Measurements from ENCODE around the gene CSNK2B. TPM values are rescaled to one million over a fixed set of nuclear protein-coding genes. Genes with fewer than 3 reads are reported as not detected.
A peak's percentile ranks its signal among the peaks of the same experiment; 100 is the strongest.

The CSNK2B gene
- total and polyA plus RNA-seq, 9 of the 15 experiments (the other 6 are each of a cell fraction or from before 2014, with no cell fraction given), result 120 to 1,126 (median 529) TPM

DNA sequence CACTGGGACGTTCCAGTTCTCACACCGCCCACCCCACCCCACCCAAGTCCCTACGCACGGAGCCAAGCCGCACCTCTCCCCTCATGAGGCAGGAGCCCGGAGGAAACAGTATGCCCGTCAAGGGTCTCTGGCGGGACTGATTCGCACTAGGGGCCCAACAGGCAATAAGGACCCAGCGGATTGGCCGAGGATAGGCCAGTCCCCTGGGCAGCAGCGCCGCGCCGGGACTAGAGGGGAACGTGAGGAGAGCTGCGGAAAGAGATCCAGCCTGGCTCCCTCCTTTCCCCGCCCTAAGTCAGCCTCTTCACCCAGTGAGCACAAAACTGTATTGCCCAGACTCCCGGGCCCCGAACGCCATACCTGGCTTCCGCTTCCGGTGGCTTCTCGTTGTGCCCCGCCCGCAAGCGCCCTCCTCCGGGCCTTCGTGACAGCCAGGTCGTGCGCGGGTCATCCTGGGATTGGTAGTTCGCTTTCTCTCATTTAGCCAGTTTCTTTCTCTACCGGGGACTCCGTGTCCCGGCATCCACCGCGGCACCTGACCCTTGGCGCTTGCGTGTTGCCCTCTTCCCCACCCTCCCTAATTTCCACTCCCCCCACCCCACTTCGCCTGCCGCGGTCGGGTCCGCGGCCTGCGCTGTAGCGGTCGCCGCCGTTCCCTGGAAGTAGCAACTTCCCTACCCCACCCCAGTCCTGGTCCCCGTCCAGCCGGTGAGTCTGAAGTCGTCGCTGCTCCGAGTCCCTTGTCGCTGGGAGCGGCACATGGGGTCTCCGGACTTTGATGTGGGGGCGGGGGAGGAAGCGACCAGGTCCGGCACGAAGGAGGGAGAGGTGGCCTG lies at the start of gene CSNK2B (continued):
- peak; percentile 77 for TF ChIP-seq GMEB1 (CRISPR knock-in tag; IDR thresholded peaks at IDR 0.05)
- TF ChIP-seq ETV6 (IDR thresholded peaks at IDR 0.05; ENCODE audit: borderline replicate concordance in 1 of 2, low read depth in 2 of 2, low read length in 1 of 2), result no peak
- peak; percentile 91 for TF ChIP-seq ETV6 (CRISPR knock-in tag; IDR thresholded peaks at IDR 0.05; ENCODE audit: borderline replicate concordance)
- no peak for TF ChIP-seq SRSF9 (IDR thresholded peaks at IDR 0.05; ENCODE audit: borderline replicate concordance, low read depth, low read length)
- TF ChIP-seq, protein P1, sequence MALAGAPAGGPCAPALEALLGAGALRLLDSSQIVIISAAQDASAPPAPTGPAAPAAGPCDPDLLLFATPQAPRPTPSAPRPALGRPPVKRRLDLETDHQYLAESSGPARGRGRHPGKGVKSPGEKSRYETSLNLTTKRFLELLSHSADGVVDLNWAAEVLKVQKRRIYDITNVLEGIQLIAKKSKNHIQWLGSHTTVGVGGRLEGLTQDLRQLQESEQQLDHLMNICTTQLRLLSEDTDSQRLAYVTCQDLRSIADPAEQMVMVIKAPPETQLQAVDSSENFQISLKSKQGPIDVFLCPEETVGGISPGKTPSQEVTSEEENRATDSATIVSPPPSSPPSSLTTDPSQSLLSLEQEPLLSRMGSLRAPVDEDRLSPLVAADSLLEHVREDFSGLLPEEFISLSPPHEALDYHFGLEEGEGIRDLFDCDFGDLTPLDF (CRISPR knock-in tag; IDR thresholded peaks at IDR 0.05), result peak; percentile 2; the same call in 1 of the 2 replicates
- TF ChIP-seq HDAC3 (IDR thresholded peaks at IDR 0.05; ENCODE audit: borderline replicate concordance, partially characterized antibody), result no peak
- no peak for TF ChIP-seq CBX1 (IDR thresholded peaks at IDR 0.05; ENCODE audit: low read depth)
- TF ChIP-seq OTX1 (CRISPR knock-in tag; IDR thresholded peaks at IDR 0.05), result peak; percentile 85
- peak; percentile 14; the same call in 1 of the 2 replicates for TF ChIP-seq RFX5 (IDR thresholded peaks at IDR 0.05; ENCODE audit: low read depth, low read length)
- TF ChIP-seq CXXC5 (CRISPR knock-in tag; IDR thresholded peaks at IDR 0.05), result peak; percentile 99
- 0 out of 2 replicates have a peak, but pooled peaks have one; percentile 18 for TF ChIP-seq ZBTB26 (CRISPR knock-in tag; IDR thresholded peaks at IDR 0.05)
- TF ChIP-seq, protein P2, sequence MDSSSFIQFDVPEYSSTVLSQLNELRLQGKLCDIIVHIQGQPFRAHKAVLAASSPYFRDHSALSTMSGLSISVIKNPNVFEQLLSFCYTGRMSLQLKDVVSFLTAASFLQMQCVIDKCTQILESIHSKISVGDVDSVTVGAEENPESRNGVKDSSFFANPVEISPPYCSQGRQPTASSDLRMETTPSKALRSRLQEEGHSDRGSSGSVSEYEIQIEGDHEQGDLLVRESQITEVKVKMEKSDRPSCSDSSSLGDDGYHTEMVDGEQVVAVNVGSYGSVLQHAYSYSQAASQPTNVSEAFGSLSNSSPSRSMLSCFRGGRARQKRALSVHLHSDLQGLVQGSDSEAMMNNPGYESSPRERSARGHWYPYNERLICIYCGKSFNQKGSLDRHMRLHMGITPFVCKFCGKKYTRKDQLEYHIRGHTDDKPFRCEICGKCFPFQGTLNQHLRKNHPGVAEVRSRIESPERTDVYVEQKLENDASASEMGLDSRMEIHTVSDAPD (CRISPR knock-in tag; IDR thresholded peaks at IDR 0.05), result no peak
- TF ChIP-seq, protein P3, sequence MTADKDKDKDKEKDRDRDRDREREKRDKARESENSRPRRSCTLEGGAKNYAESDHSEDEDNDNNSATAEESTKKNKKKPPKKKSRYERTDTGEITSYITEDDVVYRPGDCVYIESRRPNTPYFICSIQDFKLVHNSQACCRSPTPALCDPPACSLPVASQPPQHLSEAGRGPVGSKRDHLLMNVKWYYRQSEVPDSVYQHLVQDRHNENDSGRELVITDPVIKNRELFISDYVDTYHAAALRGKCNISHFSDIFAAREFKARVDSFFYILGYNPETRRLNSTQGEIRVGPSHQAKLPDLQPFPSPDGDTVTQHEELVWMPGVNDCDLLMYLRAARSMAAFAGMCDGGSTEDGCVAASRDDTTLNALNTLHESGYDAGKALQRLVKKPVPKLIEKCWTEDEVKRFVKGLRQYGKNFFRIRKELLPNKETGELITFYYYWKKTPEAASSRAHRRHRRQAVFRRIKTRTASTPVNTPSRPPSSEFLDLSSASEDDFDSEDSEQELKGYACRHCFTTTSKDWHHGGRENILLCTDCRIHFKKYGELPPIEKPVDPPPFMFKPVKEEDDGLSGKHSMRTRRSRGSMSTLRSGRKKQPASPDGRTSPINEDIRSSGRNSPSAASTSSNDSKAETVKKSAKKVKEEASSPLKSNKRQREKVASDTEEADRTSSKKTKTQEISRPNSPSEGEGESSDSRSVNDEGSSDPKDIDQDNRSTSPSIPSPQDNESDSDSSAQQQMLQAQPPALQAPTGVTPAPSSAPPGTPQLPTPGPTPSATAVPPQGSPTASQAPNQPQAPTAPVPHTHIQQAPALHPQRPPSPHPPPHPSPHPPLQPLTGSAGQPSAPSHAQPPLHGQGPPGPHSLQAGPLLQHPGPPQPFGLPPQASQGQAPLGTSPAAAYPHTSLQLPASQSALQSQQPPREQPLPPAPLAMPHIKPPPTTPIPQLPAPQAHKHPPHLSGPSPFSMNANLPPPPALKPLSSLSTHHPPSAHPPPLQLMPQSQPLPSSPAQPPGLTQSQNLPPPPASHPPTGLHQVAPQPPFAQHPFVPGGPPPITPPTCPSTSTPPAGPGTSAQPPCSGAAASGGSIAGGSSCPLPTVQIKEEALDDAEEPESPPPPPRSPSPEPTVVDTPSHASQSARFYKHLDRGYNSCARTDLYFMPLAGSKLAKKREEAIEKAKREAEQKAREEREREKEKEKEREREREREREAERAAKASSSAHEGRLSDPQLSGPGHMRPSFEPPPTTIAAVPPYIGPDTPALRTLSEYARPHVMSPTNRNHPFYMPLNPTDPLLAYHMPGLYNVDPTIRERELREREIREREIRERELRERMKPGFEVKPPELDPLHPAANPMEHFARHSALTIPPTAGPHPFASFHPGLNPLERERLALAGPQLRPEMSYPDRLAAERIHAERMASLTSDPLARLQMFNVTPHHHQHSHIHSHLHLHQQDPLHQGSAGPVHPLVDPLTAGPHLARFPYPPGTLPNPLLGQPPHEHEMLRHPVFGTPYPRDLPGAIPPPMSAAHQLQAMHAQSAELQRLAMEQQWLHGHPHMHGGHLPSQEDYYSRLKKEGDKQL (CRISPR knock-in tag; IDR thresholded peaks at IDR 0.05; ENCODE audit: borderline replicate concordance), result no peak
- peak; percentile 68 for TF ChIP-seq NBN (IDR thresholded peaks at IDR 0.05; ENCODE audit: low read depth)
- TF ChIP-seq ZNF408 (CRISPR knock-in tag; IDR thresholded peaks at IDR 0.05; ENCODE audit: low read depth), result 0 out of 2 replicates have a peak, but pooled peaks have one; percentile 20
